ENCODE results near the gene MYO1C. TPM values are rescaled to one million over a fixed set of nuclear protein-coding genes. Genes with fewer than 3 reads are reported as not detected.

MYO1C gene
- total and polyA plus RNA-seq, 9 of the 15 experiments (the other 6 are each of a cell fraction or from before 2014, with no cell fraction given): 0.46 to 32.5 (median 11.6) TPM

- TF ChIP-seq ZKSCAN8 (CRISPR knock-in tag; IDR thresholded peaks at IDR 0.05) (no peak), CHD4 (IDR thresholded peaks at IDR 0.05; ENCODE audit: insufficient read depth, insufficient replicate concordance, low read depth, low read length, poor library complexity, severe bottlenecking) (no peak), ZNF134 (CRISPR knock-in tag; conservative IDR thresholded peaks at IDR 0.05) (no peak), NFIX (CRISPR knock-in tag; IDR thresholded peaks at IDR 0.05; ENCODE audit: low read depth) (no peak), GMEB1 (CRISPR knock-in tag; IDR thresholded peaks at IDR 0.05) (no peak), DACH1 (IDR thresholded peaks at IDR 0.05; ENCODE audit: partially characterized antibody) (peak; percentile 98), NONO (IDR thresholded peaks at IDR 0.05; ENCODE audit: low read depth in 2 of 2, low read length in 1 of 2) (peak in 1 of 2 experiments; percentile 19; a peak in 1 of 4 replicates), MTA1 (IDR thresholded peaks at IDR 0.05; ENCODE audit: borderline replicate concordance) (peak; percentile 62; the same call in 1 of the 2 replicates), RUNX1 (IDR thresholded peaks at IDR 0.05; ENCODE audit: low read depth) (peak; percentile 54; the same call in 1 of the 2 replicates), ZBTB17 (CRISPR knock-in tag; IDR thresholded peaks at IDR 0.05) (no peak), IRF2 (CRISPR knock-in tag; IDR thresholded peaks at IDR 0.05) (no peak), TCF3 (CRISPR knock-in tag; IDR thresholded peaks at IDR 0.05) (peak; percentile 95), PHF8 (IDR thresholded peaks at IDR 0.05; ENCODE audit: borderline replicate concordance, low read length) (peak; percentile 64; the same call in 1 of the 2 replicates), MBD1 (CRISPR knock-in tag; IDR thresholded peaks at IDR 0.05) (no peak), BRD4 (IDR thresholded peaks at IDR 0.05) (no peak), HNRNPK (IDR thresholded peaks at IDR 0.05; ENCODE audit: low read depth, low read length, poor library complexity, severe bottlenecking) (no peak), TOE1 (IDR thresholded peaks at IDR 0.05; ENCODE audit: borderline replicate concordance) (peak; percentile 33; the same call in 1 of the 2 replicates), TOE1 (CRISPR knock-in tag; IDR thresholded peaks at IDR 0.05; ENCODE audit: borderline replicate concordance, low read depth) (no peak), CHD2 (IDR thresholded peaks at IDR 0.05; ENCODE audit: low read depth, low read length) (no peak), DIDO1 (tag; IDR thresholded peaks at IDR 0.05; ENCODE audit: low read depth) (no peak), FOXK1 (CRISPR knock-in tag; IDR thresholded peaks at IDR 0.05; ENCODE audit: borderline replicate concordance) (no peak), ZBTB12 (CRISPR knock-in tag; IDR thresholded peaks at IDR 0.05) (no peak), ZBTB34 (CRISPR knock-in tag; IDR thresholded peaks at IDR 0.05) (no peak)
Measured at GRCh38 chr17:1490643-1491442, 1.6 kb downstream of the MYO1C start (continued).
